H9 (cell line): Measurements from ENCODE around the gene AMOTL1. TPM values are rescaled to one million over a fixed set of nuclear protein-coding genes. Genes with fewer than 3 reads are reported as not detected.

Source experiments
- DNase-seq: peaks from one replicate; pipeline ENCODE4 v3.0.0-alpha.2; 2017
- H2AFZ ChIP-seq: one replicate; pipeline ENCODE4 v1.6.1; 2013; ENCODE audit warnings: mild to moderate bottlenecking, low read length, control low read depth, moderate library complexity
- H2AK5ac ChIP-seq: 2 replicates; pipeline ENCODE4 v1.6.1; 2013; ENCODE audit warnings: low read length, control low read depth, mixed read lengths; ENCODE audit not compliant: insufficient read length
- H2BK120ac ChIP-seq: one replicate; pipeline ENCODE4 v1.6.1; 2013; ENCODE audit warnings: low read depth, mild to moderate bottlenecking, low read length, control low read depth, inconsistent platforms; ENCODE audit not compliant: poor library complexity, severe bottlenecking
- H2BK12ac ChIP-seq: 2 replicates; pipeline ENCODE4 v1.6.1; 2013; ENCODE audit warnings: low read length, control low read depth, mixed read lengths, low read depth; ENCODE audit not compliant: insufficient read length
- H2BK15ac ChIP-seq: 2 replicates; pipeline ENCODE4 v1.6.1; 2013; ENCODE audit warnings: low read depth, low read length, control low read depth
- H2BK20ac ChIP-seq: one replicate; pipeline ENCODE4 v1.6.1; 2013; ENCODE audit warnings: low read depth, mild to moderate bottlenecking, low read length, control low read depth, inconsistent platforms; ENCODE audit not compliant: poor library complexity, severe bottlenecking
- H2BK5ac ChIP-seq: 2 replicates; pipeline ENCODE4 v1.6.1; 2013; ENCODE audit warnings: low read length, control low read depth, mixed read lengths; ENCODE audit not compliant: insufficient read length
- H3K14ac ChIP-seq: 2 replicates; pipeline ENCODE4 v1.6.1; 2013; ENCODE audit warnings: low read length, control low read depth; ENCODE audit not compliant: insufficient read depth
- H3K18ac ChIP-seq: 2 replicates; pipeline ENCODE4 v1.6.1; 2013; ENCODE audit warnings: low read depth, mild to moderate bottlenecking, mixed read lengths, low read length, control low read depth; ENCODE audit not compliant: insufficient read length
- H3K23ac ChIP-seq: 2 replicates; pipeline ENCODE4 v1.6.1; 2013; ENCODE audit warnings: low read length, control low read depth, mixed read lengths, low read depth; ENCODE audit not compliant: insufficient read length
- H3K23me2 ChIP-seq: 2 replicates; pipeline ENCODE4 v1.6.1; 2013; ENCODE audit warnings: low read depth, mild to moderate bottlenecking, mixed read lengths, low read length, control low read depth; ENCODE audit not compliant: insufficient read length, poor library complexity, severe bottlenecking
- H3K27ac ChIP-seq: 2 replicates; pipeline ENCODE4 v1.5.1; 2013; ENCODE audit warnings: low read length, control low read depth, mixed read lengths, low read depth; ENCODE audit not compliant: insufficient read length
- H3K27me3 ChIP-seq: 2 replicates; pipeline ENCODE4 v1.6.1; 2013; ENCODE audit warnings: low read length, control low read depth, inconsistent platforms; ENCODE audit not compliant: insufficient read depth
- H3K4ac ChIP-seq: 2 replicates; pipeline ENCODE4 v1.6.1; 2013; ENCODE audit warnings: low read depth, mild to moderate bottlenecking, control low read depth, inconsistent platforms, low read length, moderate library complexity
- H3K4me1 ChIP-seq: 2 replicates; pipeline ENCODE4 v1.6.1; 2013; ENCODE audit warnings: low read length, control low read depth, inconsistent platforms; ENCODE audit not compliant: insufficient read depth
- H3K4me2 ChIP-seq: 2 replicates; pipeline ENCODE4 v1.6.1; 2013; ENCODE audit warnings: low read length, control low read depth, mixed read lengths; ENCODE audit not compliant: insufficient read length, insufficient read depth
- H3K56ac ChIP-seq: 2 replicates; pipeline ENCODE4 v1.6.1; 2013; ENCODE audit warnings: low read depth, mild to moderate bottlenecking, mixed read lengths, low read length, control low read depth; ENCODE audit not compliant: insufficient read length
- H3K79me1 ChIP-seq: 2 replicates; pipeline ENCODE4 v1.6.1; 2013; ENCODE audit warnings: low read depth, mild to moderate bottlenecking, moderate library complexity, low read length, control low read depth, inconsistent platforms; ENCODE audit not compliant: insufficient read depth, poor library complexity, severe bottlenecking
- H3K79me2 ChIP-seq: 2 replicates; pipeline ENCODE4 v1.6.1; 2013; ENCODE audit warnings: low read length, control low read depth, inconsistent platforms; ENCODE audit not compliant: insufficient read depth
- H3K9ac ChIP-seq: 2 replicates; pipeline ENCODE4 v1.6.1; 2013; ENCODE audit warnings: low read length, control low read depth, mixed read lengths; ENCODE audit not compliant: insufficient read length; ENCODE audit errors: extremely low read depth
- H3K9me3 ChIP-seq: one replicate; pipeline ENCODE4 v1.6.1; 2013; ENCODE audit warnings: low read depth, low read length, inconsistent platforms; ENCODE audit not compliant: control insufficient read depth
- H3T11ph ChIP-seq: one replicate; pipeline ENCODE4 v1.6.1; 2013; ENCODE audit warnings: mild to moderate bottlenecking, low read length, control low read depth, inconsistent platforms
- H4K20me1 ChIP-seq: one replicate; pipeline ENCODE4 v1.6.1; 2013; ENCODE audit not compliant: control insufficient read depth, insufficient read length, insufficient read depth
- H4K5ac ChIP-seq: 2 replicates; pipeline ENCODE4 v1.6.1; 2013; ENCODE audit warnings: low read depth, mild to moderate bottlenecking, mixed read lengths, low read length, control low read depth; ENCODE audit not compliant: insufficient read length
- H4K8ac ChIP-seq: replicated peaks from 2 replicates; pipeline ENCODE4 v1.6.1; 2013; ENCODE audit warnings: low read length, control low read depth, mixed read lengths, low read depth; ENCODE audit not compliant: insufficient read length
- H4K91ac ChIP-seq: 2 replicates; pipeline ENCODE4 v1.6.1; 2013; ENCODE audit warnings: low read depth, mild to moderate bottlenecking, moderate library complexity, mixed read lengths, low read length, control low read depth; ENCODE audit not compliant: insufficient read length
- H3K27ac Mint-ChIP-seq, 3 experiments: 2 replicates in 2 of 3; 3 replicates in 1 of 3; pipeline ENCODE4 v1.8.0; 2020 to 2021; ENCODE audit warnings: mixed read lengths in 3 of 3, mild to moderate bottlenecking in 1 of 3, moderate library complexity in 1 of 3
- H3K27me3 Mint-ChIP-seq: 2 replicates; pipeline ENCODE4 v1.8.0; 2021; ENCODE audit warnings: low read depth, mild to moderate bottlenecking, moderate library complexity, mixed read lengths
- H3K36me3 Mint-ChIP-seq, 3 experiments: 2 replicates in 2 of 3; 3 replicates in 1 of 3; pipeline ENCODE4 v1.8.0; 2020 to 2021; ENCODE audit warnings: low read depth in 3 of 3, mixed read lengths in 3 of 3; ENCODE audit not compliant: insufficient read depth in 1 of 3
- H3K4me1 Mint-ChIP-seq, 2 experiments: 2 replicates each; pipeline ENCODE4 v1.8.0; 2020; ENCODE audit warnings: mixed read lengths in 2 of 2
- H3K4me3 Mint-ChIP-seq, 2 experiments: 2 replicates in 1 of 2; 3 replicates in 1 of 2; pipeline ENCODE4 v1.8.0; 2020 to 2021; ENCODE audit warnings: mild to moderate bottlenecking in 2 of 2, mixed read lengths in 2 of 2, moderate library complexity in 1 of 2
- H3K9me3 Mint-ChIP-seq, 2 experiments: 2 replicates in 1 of 2; 3 replicates in 1 of 2; pipeline ENCODE4 v1.8.0; 2020; ENCODE audit warnings: mild to moderate bottlenecking in 2 of 2, mixed read lengths in 2 of 2, moderate library complexity in 1 of 2
- WGBS: extraction: QIAGEN DNeasy Blood & Tissue Kit; methylation state at CpG from one replicate; pipeline ENCODE4 v1.1.7; 2013; ENCODE audit warnings: missing lambda C conversion rate, low lambda C conversion rate, mixed read lengths; ENCODE audit not compliant: insufficient read length; ENCODE audit errors: extremely low coverage; 5-methylcytosine and 5-hydroxymethylcytosine counted together
- total RNA-seq: library from RNA; stranded (reverse); gene quantifications from 2 replicates; pipeline ENCODE4 v1.2.1, GENCODE V29; 2021
- TF ChIP-seq, protein P1 (sequence below): fragments of 200-600 bp; sonication (generic); conservative IDR thresholded peaks from 3 replicates; pipeline ENCODE4 v1.8.0; 2021; ENCODE audit warnings: antibody characterized with exemption, mild to moderate bottlenecking

Gene AMOTL1
- total RNA-seq, 1 experiment from 2014 or later = 18.5 TPM

DNA sequence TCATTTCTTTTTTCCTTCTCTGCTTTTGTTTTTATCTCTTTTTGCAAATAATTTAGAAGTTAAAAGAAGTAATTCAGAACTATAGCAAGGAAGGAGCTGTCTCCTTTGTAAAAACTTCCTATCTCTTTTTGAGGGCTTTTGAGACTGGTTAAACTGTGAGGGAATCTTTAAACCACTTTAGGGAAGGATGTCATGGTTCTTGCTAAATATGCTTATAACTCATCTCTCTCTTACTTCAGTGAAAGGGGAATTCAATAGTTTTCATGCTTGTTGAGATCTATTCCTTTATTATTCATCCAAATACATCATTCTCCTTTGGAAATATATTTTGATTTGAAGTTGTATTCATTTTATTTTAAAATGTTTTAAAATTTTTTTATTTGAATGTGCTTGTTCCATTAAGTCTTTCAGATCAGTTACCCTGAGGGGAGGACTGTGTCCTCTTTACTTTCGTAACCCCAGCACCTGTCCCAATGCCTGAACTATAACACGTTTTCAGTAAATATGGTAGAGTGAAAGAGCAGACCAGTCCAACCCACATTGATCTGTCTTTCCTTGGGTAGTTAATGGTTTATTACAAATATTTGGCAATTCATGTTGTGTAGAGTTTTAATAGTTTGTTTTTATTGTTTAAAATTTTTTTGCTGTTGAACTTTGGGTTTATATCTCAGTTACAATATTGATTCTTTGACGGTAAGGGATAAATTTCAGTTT lies 27.5 kb downstream of the AMOTL1 start:
- no peak for DNase-seq
- H2AFZ ChIP-seq = no peak overlapping the region
- Mint-ChIP-seq H3K4me3 (no peak overlapping the region), H3K36me3 (peaks cover 0 to 11% (median 5%) of the 10 kb centered on the region in 3 experiments), H3K27me3 (no peaks in the 10 kb centered on the region), H3K4me1 (peaks cover 2 to 6% of the 10 kb centered on the region in 2 experiments; a peak in 2 of 4 replicates), H3K9me3 (no peaks in the 10 kb centered on the region), H3K27ac (no peak overlapping the region)
- H3K4me2 ChIP-seq = no peak overlapping the region
- H3K14ac ChIP-seq = no peak overlapping the region
- no peak overlapping the region for H3K27ac ChIP-seq
- no peak overlapping the region for H2BK120ac ChIP-seq
- H3T11ph ChIP-seq = no peak overlapping the region
- TF ChIP-seq, protein P1, sequence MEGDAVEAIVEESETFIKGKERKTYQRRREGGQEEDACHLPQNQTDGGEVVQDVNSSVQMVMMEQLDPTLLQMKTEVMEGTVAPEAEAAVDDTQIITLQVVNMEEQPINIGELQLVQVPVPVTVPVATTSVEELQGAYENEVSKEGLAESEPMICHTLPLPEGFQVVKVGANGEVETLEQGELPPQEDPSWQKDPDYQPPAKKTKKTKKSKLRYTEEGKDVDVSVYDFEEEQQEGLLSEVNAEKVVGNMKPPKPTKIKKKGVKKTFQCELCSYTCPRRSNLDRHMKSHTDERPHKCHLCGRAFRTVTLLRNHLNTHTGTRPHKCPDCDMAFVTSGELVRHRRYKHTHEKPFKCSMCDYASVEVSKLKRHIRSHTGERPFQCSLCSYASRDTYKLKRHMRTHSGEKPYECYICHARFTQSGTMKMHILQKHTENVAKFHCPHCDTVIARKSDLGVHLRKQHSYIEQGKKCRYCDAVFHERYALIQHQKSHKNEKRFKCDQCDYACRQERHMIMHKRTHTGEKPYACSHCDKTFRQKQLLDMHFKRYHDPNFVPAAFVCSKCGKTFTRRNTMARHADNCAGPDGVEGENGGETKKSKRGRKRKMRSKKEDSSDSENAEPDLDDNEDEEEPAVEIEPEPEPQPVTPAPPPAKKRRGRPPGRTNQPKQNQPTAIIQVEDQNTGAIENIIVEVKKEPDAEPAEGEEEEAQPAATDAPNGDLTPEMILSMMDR = no peak
- H3K18ac ChIP-seq = no peak overlapping the region
- peaks cover 6% of the 10 kb centered on the region for H3K79me1 ChIP-seq
- no peak overlapping the region for H3K23ac ChIP-seq
- no peak overlapping the region for H2BK15ac ChIP-seq
- H2AK5ac ChIP-seq = no peak overlapping the region
- no peak overlapping the region for H3K4ac ChIP-seq
- no peak overlapping the region for H2BK20ac ChIP-seq
- no peaks in the 10 kb centered on the region for H3K27me3 ChIP-seq
- no peaks in the 10 kb centered on the region for H4K20me1 ChIP-seq
- no peak overlapping the region for H3K9ac ChIP-seq
- H4K5ac ChIP-seq = no peak overlapping the region
- H3K9me3 ChIP-seq = no peaks in the 10 kb centered on the region
- no peaks in the 10 kb centered on the region for H3K4me1 ChIP-seq
- no peak overlapping the region for H4K91ac ChIP-seq
- no peaks in the 10 kb centered on the region for H3K23me2 ChIP-seq
- H2BK5ac ChIP-seq = no peak overlapping the region
- WGBS = no CpG with 5 or more reads among the region's 3 CpGs
- no peak overlapping the region for H4K8ac ChIP-seq
- peaks cover 9% of the 10 kb centered on the region; the same call in 1 of the 2 replicates for H3K79me2 ChIP-seq
- H3K56ac ChIP-seq = no peak overlapping the region
- H2BK12ac ChIP-seq = no peak overlapping the region
